Muscle layer of duodenum (tissue), 2 donors: ENCODE data around the gene IFITM10.

Source experiments
- H3K27ac ChIP-seq: one replicate; pipeline ENCODE4 v1.7.0; 2013; ENCODE audit warnings: mild to moderate bottlenecking, low read length
- H3K27me3 ChIP-seq: one replicate; pipeline ENCODE4 v1.7.0; 2013; ENCODE audit warnings: low read depth, mild to moderate bottlenecking, control low read depth, low read length
- H3K36me3 ChIP-seq, 2 donors: one replicate each; pipeline ENCODE4 v1.7.0; 2013; ENCODE audit warnings: low read length in 2 of 2, control low read depth in 1 of 2, mild to moderate bottlenecking in 1 of 2; ENCODE audit not compliant: insufficient read depth in 2 of 2, control insufficient read depth in 1 of 2
- H3K4me1 ChIP-seq, 2 donors: one replicate each; pipeline ENCODE4 v1.7.0; 2013; ENCODE audit warnings: low read length in 2 of 2, mild to moderate bottlenecking in 2 of 2, control low read depth in 1 of 2, moderate library complexity in 1 of 2; ENCODE audit not compliant: insufficient read depth in 2 of 2, control insufficient read depth in 1 of 2
- H3K4me3 ChIP-seq, 2 donors: one replicate each; pipeline ENCODE4 v1.7.0; 2013; ENCODE audit warnings: low read length in 2 of 2, low read depth in 1 of 2, mild to moderate bottlenecking in 1 of 2
- H3K9me3 ChIP-seq, 2 donors: one replicate each; pipeline ENCODE4 v1.7.0; 2013; ENCODE audit warnings: low read length in 2 of 2, control low read depth in 1 of 2, mild to moderate bottlenecking in 1 of 2; ENCODE audit not compliant: control insufficient read depth in 1 of 2
- donor health status: healthy.

The IFITM10 gene

GRCh38 chr11:1760351-1761109 lies 10.1 kb upstream of the IFITM10 start:
- Histone ChIP-seq H3K27me3 (no peaks in the 10 kb centered on the region), H3K27ac (peak overlapping the region; percentile 51), H3K4me1 (peaks cover 4 to 58% of the 10 kb centered on the region in 2 donors), H3K36me3 (peaks cover 15 to 49% of the 10 kb centered on the region in 2 donors), H3K9me3 (no peaks in the 10 kb centered on the region), H3K4me3 (peak overlapping the region in 1 of 2 donors; percentile 23)

GRCh38 chr11:1759851-1760220 lies 9.4 kb upstream of the IFITM10 start:
- Histone ChIP-seq H3K4me3 (no peak overlapping the region), H3K27me3 (no peaks in the 10 kb centered on the region), H3K4me1 (peaks cover 4 to 58% of the 10 kb centered on the region in 2 donors), H3K9me3 (no peaks in the 10 kb centered on the region), H3K27ac (peak overlapping the region; percentile 14), H3K36me3 (peaks cover 21 to 56% of the 10 kb centered on the region in 2 donors)

- Histone ChIP-seq H3K36me3 (peaks cover 23 to 61% of the 10 kb centered on the region in 2 donors), H3K4me1 (peaks cover 4 to 54% of the 10 kb centered on the region in 2 donors), H3K27ac (peak overlapping the region; percentile 14)
Observed at GRCh38 chr11:1759151-1759850, 8.9 kb upstream of the IFITM10 start.

GRCh38 chr11:1758611-1759150 lies 8.3 kb upstream of the IFITM10 start:
- Histone ChIP-seq H3K36me3 (peaks cover 23 to 67% of the 10 kb centered on the region in 2 donors), H3K27ac (no peak overlapping the region), H3K27me3 (no peaks in the 10 kb centered on the region), H3K4me1 (peaks cover 4 to 52% of the 10 kb centered on the region in 2 donors), H3K4me3 (no peak overlapping the region), H3K9me3 (no peaks in the 10 kb centered on the region)

More at GRCh38 chr11:1759151-1759850, 8.9 kb upstream of the IFITM10 start:
- Histone ChIP-seq H3K27me3 (no peaks in the 10 kb centered on the region), H3K9me3 (no peaks in the 10 kb centered on the region), H3K4me3 (no peak overlapping the region)

GRCh38 chr11:1757861-1758610 lies 7.6 kb upstream of the IFITM10 start:
- Histone ChIP-seq H3K4me3 (no peak overlapping the region), H3K9me3 (no peaks in the 10 kb centered on the region), H3K27me3 (no peaks in the 10 kb centered on the region), H3K4me1 (peaks cover 4 to 51% of the 10 kb centered on the region in 2 donors), H3K36me3 (peaks cover 23 to 74% of the 10 kb centered on the region in 2 donors), H3K27ac (no peak overlapping the region)

GRCh38 chr11:1756791-1757771 lies 6.7 kb upstream of the IFITM10 start:
- Histone ChIP-seq H3K27me3 (no peaks in the 10 kb centered on the region), H3K4me3 (no peak overlapping the region), H3K4me1 (peaks cover 0 to 41% of the 10 kb centered on the region in 2 donors), H3K27ac (no peak overlapping the region), H3K36me3 (peaks cover 23 to 80% of the 10 kb centered on the region in 2 donors), H3K9me3 (no peaks in the 10 kb centered on the region)

GRCh38 chr11:1755692-1756561 lies 5.5 kb upstream of the IFITM10 start:
- Histone ChIP-seq H3K27ac (no peak overlapping the region), H3K36me3 (peaks cover 20 to 77% of the 10 kb centered on the region in 2 donors), H3K27me3 (no peaks in the 10 kb centered on the region), H3K9me3 (no peaks in the 10 kb centered on the region), H3K4me3 (no peak overlapping the region), H3K4me1 (peaks cover 0 to 30% of the 10 kb centered on the region in 2 donors)

- no peaks in the 10 kb centered on the region for H3K9me3 ChIP-seq
- H3K27ac ChIP-seq, result no peak overlapping the region
- H3K27me3 ChIP-seq, result no peaks in the 10 kb centered on the region
- H3K36me3 ChIP-seq, result peaks cover 19 to 71% of the 10 kb centered on the region in 2 donors
- H3K4me1 ChIP-seq, result peaks cover 0 to 27% of the 10 kb centered on the region in 2 donors
- H3K4me3 ChIP-seq, result no peak overlapping the region
Observed at GRCh38 chr11:1755344-1755691, 4.9 kb upstream of the IFITM10 start.

GRCh38 chr11:1754376-1755150 lies 4.2 kb upstream of the IFITM10 start:
- H3K4me1 ChIP-seq, result peaks cover 0 to 27% of the 10 kb centered on the region in 2 donors

More at GRCh38 chr11:1754376-1755150, 4.2 kb upstream of the IFITM10 start:
- Histone ChIP-seq H3K27me3 (peaks cover 3% of the 10 kb centered on the region), H3K9me3 (no peaks in the 10 kb centered on the region), H3K36me3 (peaks cover 19 to 64% of the 10 kb centered on the region in 2 donors), H3K27ac (no peak overlapping the region), H3K4me3 (no peak overlapping the region)
